Choroid plexus epithelial cell (primary cell): ENCODE data around the gene USP2.

ENCODE experiments used
- DNase-seq: peaks from one replicate; pipeline ENCODE4 v3.0.0-alpha.2; 2010; ENCODE audit warnings: low read depth
- H3K4me3 ChIP-seq: 2 replicates; pipeline ENCODE4 v1.5.1; 2011; ENCODE audit warnings: low read depth, mild to moderate bottlenecking, control low read depth, low read length, moderate library complexity
- CTCF ChIP-seq: conservative IDR thresholded peaks from 2 replicates; pipeline ENCODE4 v1.5.1; 2011; ENCODE audit warnings: low read depth, mild to moderate bottlenecking, control low read depth, inconsistent platforms, low read length, moderate library complexity

The USP2 gene

GRCh38 chr11:119402470-119402869, 21.0 kb upstream of the USP2 start:
- no peak overlapping the region for H3K4me3 ChIP-seq
- no peak for TF ChIP-seq CTCF
- DNase-seq, result no peak

- no peak for DNase-seq
- no peak for TF ChIP-seq CTCF
- H3K4me3 ChIP-seq, result no peak overlapping the region
These were observed 19.4 kb upstream of the USP2 start for GRCh38 chr11:119400860-119401259.

- no peak for DNase-seq
- H3K4me3 ChIP-seq, result no peak overlapping the region
- TF ChIP-seq CTCF, result no peak
These were observed 16.2 kb upstream of the USP2 start for GRCh38 chr11:119397740-119398139.

- no peak for TF ChIP-seq CTCF
- no peak for DNase-seq
- H3K4me3 ChIP-seq, result no peak overlapping the region
These were observed 15.3 kb upstream of the USP2 start for GRCh38 chr11:119396835-119397234.

- H3K4me3 ChIP-seq, result no peak overlapping the region
- no peak for DNase-seq
- TF ChIP-seq CTCF, result no peak
These were observed 9.8 kb upstream of the USP2 start for GRCh38 chr11:119391275-119391674.

GRCh38 chr11:119389611-119390254, 8.2 kb upstream of the USP2 start:
- TF ChIP-seq CTCF, result peak; percentile 58
- peak; percentile 39 for DNase-seq
- H3K4me3 ChIP-seq, result no peak overlapping the region

GRCh38 chr11:119388103-119388502, 6.6 kb upstream of the USP2 start:
- no peak for DNase-seq
- no peak for TF ChIP-seq CTCF
- H3K4me3 ChIP-seq, result no peak overlapping the region
